ENCODE measurements around the gene KDM3B. TPM values are rescaled to one million over a fixed set of nuclear protein-coding genes. Genes with fewer than 3 reads are reported as not detected.

KDM3B gene
- total and polyA plus RNA-seq, 9 of the 15 experiments (the other 6 are each of a cell fraction or from before 2014, with no cell fraction given) = 13.8 to 62.8 (median 41.9) TPM

DNA sequence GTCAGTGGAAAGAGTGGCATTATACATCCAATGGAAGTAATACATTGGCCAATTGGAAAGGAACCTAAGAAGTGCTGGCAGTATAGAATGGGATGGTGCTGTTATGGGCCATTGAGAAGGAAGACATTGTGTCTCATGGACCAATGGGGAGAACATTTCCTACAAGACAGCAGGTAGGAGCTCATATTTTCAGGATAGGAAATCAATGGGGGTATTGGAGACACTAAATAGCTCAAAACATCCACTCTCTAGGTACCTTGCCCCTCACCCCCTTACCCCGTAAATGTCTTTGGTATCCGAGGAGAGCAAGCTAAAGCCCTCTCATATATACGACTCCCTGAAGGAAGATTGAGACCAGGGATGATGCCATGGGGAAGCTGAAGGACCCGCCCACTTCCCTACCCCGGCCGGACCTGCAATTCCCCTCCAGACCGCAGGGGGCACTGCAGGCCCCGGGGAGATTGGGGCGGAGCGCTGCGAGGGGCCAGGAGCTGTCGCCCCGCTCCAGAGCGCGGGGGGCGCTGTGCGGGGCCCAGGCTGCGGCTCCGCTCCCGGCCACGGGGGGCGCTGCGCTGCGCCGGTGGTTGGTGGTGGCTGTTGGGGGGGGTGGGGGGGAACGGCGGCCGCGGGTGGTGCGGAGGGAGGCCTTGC is at the start of gene KDM3B (continued):
- TF ChIP-seq DACH1 (IDR thresholded peaks at IDR 0.05; ENCODE audit: partially characterized antibody) (no peak), ZNF778 (CRISPR knock-in tag; IDR thresholded peaks at IDR 0.05) (no peak), DIDO1 (tag; IDR thresholded peaks at IDR 0.05; ENCODE audit: low read depth) (no peak), ZNF140 (CRISPR knock-in tag; IDR thresholded peaks at IDR 0.05) (no peak), ZNF263 (CRISPR knock-in tag; IDR thresholded peaks at IDR 0.05; ENCODE audit: borderline replicate concordance) (no peak; the same call in 1 of the 2 replicates), HSF4 (CRISPR knock-in tag; IDR thresholded peaks at IDR 0.05; ENCODE audit: borderline replicate concordance) (no peak), ZC3H4 (CRISPR knock-in tag; IDR thresholded peaks at IDR 0.05; ENCODE audit: borderline replicate concordance) (no peak), ZNF232 (CRISPR knock-in tag; IDR thresholded peaks at IDR 0.05) (no peak), NFYB (IDR thresholded peaks at IDR 0.05; ENCODE audit: extremely low read depth, insufficient read length) (no peak), ZNF551 (CRISPR knock-in tag; IDR thresholded peaks at IDR 0.05) (no peak), ARNT (IDR thresholded peaks at IDR 0.05) (no peak), ZNF584 (CRISPR knock-in tag; IDR thresholded peaks at IDR 0.05; ENCODE audit: low read depth) (no peak), RHOXF2B (CRISPR knock-in tag; conservative IDR thresholded peaks at IDR 0.05) (no peak), XRCC4 (IDR thresholded peaks at IDR 0.05; ENCODE audit: extremely low read depth, insufficient read depth, insufficient read length) (no peak), SAFB (IDR thresholded peaks at IDR 0.05; ENCODE audit: borderline replicate concordance, low read depth, low read length) (no peak), RCOR1 (IDR thresholded peaks at IDR 0.05; ENCODE audit: borderline replicate concordance in 1 of 2, low read depth in 2 of 2, low read length in 2 of 2) (peak; percentile 61 to 78; a peak in 3 of 4 replicates)
- TF ChIP-seq, protein P1, sequence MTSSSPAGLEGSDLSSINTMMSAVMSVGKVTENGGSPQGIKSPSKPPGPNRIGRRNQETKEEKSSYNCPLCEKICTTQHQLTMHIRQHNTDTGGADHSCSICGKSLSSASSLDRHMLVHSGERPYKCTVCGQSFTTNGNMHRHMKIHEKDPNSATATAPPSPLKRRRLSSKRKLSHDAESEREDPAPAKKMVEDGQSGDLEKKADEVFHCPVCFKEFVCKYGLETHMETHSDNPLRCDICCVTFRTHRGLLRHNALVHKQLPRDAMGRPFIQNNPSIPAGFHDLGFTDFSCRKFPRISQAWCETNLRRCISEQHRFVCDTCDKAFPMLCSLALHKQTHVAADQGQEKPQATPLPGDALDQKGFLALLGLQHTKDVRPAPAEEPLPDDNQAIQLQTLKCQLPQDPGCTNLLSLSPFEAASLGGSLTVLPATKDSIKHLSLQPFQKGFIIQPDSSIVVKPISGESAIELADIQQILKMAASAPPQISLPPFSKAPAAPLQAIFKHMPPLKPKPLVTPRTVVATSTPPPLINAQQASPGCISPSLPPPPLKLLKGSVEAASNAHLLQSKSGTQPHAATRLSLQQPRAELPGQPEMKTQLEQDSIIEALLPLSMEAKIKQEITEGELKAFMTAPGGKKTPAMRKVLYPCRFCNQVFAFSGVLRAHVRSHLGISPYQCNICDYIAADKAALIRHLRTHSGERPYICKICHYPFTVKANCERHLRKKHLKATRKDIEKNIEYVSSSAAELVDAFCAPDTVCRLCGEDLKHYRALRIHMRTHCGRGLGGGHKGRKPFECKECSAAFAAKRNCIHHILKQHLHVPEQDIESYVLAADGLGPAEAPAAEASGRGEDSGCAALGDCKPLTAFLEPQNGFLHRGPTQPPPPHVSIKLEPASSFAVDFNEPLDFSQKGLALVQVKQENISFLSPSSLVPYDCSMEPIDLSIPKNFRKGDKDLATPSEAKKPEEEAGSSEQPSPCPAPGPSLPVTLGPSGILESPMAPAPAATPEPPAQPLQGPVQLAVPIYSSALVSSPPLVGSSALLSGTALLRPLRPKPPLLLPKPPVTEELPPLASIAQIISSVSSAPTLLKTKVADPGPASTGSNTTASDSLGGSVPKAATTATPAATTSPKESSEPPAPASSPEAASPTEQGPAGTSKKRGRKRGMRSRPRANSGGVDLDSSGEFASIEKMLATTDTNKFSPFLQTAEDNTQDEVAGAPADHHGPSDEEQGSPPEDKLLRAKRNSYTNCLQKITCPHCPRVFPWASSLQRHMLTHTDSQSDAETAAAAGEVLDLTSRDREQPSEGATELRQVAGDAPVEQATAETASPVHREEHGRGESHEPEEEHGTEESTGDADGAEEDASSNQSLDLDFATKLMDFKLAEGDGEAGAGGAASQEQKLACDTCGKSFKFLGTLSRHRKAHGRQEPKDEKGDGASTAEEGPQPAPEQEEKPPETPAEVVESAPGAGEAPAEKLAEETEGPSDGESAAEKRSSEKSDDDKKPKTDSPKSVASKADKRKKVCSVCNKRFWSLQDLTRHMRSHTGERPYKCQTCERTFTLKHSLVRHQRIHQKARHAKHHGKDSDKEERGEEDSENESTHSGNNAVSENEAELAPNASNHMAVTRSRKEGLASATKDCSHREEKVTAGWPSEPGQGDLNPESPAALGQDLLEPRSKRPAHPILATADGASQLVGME (CRISPR knock-in tag; IDR thresholded peaks at IDR 0.05) = no peak
- TF ChIP-seq, protein P2, sequence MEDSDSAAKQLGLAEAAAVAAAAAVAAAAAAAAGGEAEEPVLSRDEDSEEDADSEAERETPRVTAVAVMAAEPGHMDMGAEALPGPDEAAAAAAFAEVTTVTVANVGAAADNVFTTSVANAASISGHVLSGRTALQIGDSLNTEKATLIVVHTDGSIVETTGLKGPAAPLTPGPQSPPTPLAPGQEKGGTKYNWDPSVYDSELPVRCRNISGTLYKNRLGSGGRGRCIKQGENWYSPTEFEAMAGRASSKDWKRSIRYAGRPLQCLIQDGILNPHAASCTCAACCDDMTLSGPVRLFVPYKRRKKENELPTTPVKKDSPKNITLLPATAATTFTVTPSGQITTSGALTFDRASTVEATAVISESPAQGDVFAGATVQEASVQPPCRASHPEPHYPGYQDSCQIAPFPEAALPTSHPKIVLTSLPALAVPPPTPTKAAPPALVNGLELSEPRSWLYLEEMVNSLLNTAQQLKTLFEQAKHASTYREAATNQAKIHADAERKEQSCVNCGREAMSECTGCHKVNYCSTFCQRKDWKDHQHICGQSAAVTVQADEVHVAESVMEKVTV (CRISPR knock-in tag; IDR thresholded peaks at IDR 0.05) = no peak
- TF ChIP-seq, protein P3, sequence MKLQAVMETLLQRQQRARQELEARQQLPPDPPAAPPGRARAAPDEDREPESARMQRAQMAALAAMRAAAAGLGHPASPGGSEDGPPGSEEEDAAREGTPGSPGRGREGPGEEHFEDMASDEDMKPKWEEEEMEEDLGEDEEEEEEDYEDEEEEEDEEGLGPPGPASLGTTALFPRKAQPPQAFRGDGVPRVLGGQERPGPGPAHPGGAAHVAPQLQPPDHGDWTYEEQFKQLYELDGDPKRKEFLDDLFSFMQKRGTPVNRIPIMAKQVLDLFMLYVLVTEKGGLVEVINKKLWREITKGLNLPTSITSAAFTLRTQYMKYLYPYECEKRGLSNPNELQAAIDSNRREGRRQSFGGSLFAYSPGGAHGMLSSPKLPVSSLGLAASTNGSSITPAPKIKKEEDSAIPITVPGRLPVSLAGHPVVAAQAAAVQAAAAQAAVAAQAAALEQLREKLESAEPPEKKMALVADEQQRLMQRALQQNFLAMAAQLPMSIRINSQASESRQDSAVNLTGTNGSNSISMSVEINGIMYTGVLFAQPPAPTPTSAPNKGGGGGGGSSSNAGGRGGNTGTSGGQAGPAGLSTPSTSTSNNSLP (IDR thresholded peaks at IDR 0.05; ENCODE audit: borderline replicate concordance, low read depth, low read length) = 0 out of 2 replicates have a peak, but pooled peaks have one; percentile 24
- TF ChIP-seq, protein P4, sequence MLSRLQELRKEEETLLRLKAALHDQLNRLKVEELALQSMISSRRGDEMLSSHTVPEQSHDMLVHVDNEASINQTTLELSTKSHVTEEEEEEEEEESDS (CRISPR knock-in tag; IDR thresholded peaks at IDR 0.05) = no peak
